ENCODE results near the gene ABHD15.

The ABHD15 gene

DNA sequence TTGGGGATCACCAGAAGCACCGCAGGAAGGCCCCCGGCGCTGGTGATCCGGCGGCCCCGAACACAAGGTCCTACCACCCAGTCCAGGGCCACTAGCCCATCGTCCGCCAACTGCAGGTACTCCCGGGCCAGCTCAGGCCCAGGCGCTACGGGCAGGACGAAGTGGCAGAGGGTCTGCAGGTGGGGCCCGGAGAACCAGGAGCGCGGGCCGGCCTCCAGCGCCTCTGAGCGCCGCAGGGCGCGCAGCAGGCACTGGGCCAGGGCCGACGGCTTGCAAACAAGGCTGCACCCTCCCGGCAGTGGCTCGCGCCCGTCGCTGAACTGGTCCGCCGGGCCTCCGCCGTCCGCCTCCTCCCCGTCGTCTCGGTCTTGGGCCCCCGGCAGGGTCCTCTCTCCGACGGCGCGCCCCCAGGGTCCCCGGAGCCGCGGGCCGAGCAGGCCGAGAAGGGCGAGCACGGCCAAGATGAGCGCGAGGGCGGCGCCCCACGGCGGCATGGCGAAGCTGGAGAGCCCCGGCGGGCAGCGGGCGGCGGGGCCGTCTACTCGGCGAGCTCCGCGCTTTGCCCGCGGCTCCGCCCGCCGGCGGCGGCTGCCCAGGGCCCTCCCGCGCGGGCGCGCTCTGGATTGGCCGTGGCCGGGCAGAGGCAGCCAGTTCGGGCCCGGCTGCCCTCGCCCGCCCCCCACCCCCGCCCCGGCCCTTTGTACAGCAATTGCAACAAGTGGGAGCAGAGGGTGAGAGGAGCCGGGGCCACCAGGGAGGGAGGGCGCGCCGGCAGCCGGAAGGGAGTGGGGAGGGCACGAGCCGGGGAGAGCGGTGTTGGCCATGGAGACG, at the start of gene ABHD15:
TSS of gene ABHD15 (minus strand) at position 565 of the 831 bp plus-strand sequence. CDS start at position 494, 71 bp downstream.
- peak; percentile 50 for DNase-seq

- DNase-seq, result peak; percentile 36
These were observed 48.9 kb upstream of the ABHD15 start for GRCh38 chr17:29615492-29616299.

DNA sequence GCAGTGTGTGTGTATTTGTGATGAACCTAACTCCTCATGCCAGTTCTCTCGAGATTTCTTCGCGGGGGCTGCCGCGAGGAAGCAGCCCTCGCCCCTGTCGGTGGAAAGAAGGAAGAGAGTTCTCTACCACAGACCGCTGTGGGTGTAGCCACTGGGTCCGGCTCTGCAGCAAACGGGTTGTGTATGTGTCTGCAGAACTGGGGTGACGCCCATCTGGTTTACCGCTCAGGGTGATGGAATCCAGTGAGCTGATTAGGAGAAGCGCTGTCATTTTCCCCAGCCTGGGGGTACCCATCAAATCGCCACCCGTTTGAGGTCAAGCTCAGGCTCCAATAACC, 48.2 kb upstream of the ABHD15 start:
- DNase-seq, result no peak

DNA sequence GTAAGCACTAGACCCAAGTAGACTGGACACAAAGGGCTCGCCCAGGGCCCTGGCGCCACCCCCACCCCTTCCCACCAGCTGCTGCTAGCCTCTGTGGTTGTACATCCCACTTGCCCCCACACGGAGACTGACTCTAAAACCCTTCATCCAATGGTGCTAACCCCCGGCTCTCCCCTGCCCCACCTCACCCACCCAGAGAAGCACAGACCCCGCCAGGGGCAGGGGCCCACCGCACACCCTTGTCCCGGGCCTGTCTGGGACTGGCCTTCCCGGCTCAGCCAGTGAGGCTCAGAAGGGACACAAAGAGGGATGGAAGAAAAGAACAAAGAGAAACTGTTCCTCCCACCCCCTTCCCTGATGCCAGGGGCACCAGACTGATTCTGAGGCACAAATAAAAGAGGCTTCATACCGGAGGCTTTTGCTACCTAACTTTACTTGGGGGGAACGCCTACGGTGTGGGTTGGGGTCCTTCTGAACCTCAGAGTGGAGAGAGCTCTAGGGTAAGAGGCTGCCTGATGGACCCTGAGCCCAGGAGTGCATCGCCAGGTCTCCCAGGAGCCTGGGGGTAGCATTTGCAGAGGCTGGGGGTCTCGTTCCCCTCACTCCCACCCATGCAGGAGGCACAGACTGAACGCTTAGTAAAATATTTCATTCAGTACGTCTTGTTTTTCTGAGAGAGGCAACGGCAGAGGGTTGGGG, 47.7 kb upstream of the ABHD15 start:
- no peak for DNase-seq

- no peak for DNase-seq
These were observed 47.0 kb upstream of the ABHD15 start for GRCh38 chr17:29613856-29614255.

DNA sequence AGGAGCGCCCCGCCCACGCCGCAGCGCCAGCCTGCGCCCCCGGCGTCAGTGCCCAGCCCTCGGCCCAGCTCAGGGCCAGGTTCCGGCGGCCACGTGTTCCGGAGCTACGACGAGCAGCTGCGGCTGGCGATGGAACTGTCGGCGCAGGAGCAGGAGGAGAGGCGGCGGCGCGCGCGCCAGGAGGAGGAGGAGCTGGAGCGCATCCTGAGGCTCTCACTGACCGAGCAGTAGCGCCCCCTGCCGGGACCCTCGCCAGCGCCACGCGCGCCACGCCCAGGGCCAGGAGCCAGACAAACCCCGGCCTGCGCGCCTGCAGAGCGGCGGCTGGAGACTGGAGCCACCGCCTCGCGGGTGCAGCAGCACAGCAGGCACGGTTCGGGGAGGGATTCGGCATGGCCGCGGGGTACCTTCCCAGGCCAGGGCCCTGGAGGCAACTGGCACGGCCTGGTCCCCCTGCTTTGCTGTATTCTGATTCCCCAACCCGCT, 46.6 kb upstream of the ABHD15 start:
- DNase-seq, result no peak

DNA sequence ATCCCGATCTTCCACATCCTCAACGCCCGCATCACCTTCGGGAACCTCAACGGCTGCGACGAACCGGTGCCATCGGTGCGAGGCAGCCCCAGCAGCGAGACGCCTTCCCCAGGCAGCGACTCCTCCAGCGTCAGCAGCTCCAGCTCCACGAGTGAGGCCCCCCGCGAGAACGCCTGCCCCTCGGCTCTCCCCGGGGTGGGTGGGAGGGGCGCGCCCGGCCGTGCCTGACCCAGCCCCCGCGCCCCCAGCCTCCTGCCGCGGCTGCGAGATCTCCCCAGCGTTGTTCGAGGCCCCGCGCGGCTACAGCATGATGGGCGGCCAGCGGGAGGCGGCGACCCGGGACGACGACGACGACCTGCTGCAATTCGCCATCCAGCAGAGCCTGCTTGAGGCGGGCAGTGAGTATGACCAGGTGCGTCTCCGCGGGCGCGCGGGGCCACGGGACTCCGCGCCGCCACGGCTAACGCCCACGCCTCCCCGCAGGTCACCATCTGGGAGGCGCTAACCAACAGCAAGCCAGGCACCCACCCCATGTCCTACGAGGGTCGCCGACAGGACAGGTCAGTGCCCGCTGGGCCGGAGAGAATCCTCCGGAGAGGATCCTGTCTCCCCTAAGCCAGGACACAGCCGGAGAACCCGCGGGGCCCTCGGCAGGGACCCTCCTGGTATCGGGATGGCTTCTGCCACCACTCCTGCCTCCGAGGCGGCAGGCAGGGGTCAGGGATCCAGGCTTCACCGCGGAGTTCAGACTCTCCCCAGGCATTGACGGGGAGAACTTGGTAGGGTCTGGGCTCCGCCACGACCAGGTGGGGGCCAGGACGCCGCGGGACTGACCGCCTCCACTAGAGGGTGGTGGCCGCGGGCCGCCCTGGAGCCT, 45.8 kb upstream of the ABHD15 start:
- no peak for DNase-seq

- DNase-seq, result no peak
These were observed 45.2 kb upstream of the ABHD15 start for GRCh38 chr17:29612094-29612403.

DNA sequence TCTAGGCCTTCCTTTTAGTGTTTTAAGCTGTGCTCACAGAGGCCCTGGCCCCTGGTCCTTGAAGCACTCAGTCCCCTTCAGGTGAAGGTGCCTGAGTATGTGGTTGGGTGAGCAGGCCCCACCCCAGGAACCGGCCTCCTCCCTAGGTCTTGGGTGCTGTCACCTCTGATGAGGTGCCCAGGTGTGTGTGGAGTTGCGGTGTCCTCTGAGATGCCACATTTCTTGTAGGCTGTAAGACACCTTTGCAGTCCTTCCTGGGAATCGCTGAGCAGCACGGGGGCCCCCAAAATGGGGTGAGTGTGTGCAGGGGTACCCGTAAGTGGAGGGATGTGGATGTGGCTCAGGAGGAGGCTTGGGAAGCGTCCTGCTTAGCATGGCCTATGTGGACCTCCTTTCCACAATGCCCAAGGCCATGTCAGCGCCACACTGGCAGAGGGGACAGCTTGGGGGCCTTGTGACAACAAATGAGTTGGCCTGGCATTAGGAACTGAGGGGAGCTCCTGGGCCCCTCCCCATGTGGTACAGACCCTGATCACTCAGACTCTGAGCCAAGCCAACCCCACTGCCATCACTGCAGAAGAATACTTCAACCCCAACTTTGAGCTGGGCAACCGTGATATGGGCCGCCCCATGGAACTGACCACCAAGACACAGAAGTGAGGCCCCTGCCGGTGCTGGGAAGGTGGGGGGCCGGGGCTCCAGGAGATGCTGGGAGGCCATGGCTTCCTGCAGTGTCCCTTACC, 44.7 kb upstream of the ABHD15 start:
- DNase-seq, result no peak

GRCh38 chr17:29610395-29610794, 43.6 kb upstream of the ABHD15 start:
- no peak for DNase-seq

DNA sequence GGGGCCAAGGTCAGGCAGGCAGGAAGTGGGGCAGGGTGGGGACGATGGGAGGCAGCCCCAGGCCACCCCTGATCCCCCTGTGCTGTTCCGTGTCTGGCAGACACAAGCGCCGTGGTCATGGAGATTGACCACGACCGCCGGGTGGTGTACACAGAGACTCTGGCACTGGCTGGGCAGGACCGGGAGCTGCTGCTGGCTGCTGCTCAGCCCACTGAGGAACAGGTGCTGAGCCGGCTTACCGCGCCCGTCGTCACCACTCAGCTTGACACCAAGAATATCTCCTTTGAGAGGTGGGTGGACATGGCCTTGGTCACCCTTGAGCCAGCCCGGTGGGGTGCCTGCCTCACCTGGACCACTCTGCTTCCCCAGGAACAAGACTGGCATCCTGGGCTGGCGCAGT, 42.1 kb upstream of the ABHD15 start:
- DNase-seq, result no peak

- DNase-seq, result no peak
These were observed 40.8 kb upstream of the ABHD15 start for GRCh38 chr17:29607557-29608195.

DNA sequence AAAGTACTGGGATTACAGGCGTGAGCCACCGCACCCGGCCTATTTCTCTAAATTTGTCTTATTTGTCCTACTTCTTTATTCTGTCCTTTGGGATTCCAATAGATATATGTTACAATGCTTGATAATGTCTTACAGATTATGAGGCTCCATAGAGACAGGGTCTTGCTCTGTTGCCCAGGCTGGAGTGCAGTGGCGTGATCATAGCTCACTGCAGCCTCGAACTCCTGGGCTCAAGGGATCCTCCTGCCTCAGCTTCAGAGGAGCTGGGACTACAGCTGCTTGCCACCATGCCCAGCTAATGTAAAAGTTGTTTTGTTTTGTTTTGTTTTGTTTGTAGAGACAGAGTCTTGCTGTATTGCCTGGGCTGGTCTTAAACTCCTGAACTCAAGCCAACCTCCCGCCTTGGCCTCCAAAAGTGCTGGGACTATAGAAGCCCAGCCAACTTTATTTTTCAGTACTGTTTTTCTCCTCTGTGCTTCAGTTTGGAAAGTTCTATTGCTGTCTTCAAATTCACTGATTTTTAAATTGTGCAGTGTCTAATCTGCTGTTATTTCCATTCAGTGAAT, 36.4 kb upstream of the ABHD15 start:
- DNase-seq, result no peak

DNA sequence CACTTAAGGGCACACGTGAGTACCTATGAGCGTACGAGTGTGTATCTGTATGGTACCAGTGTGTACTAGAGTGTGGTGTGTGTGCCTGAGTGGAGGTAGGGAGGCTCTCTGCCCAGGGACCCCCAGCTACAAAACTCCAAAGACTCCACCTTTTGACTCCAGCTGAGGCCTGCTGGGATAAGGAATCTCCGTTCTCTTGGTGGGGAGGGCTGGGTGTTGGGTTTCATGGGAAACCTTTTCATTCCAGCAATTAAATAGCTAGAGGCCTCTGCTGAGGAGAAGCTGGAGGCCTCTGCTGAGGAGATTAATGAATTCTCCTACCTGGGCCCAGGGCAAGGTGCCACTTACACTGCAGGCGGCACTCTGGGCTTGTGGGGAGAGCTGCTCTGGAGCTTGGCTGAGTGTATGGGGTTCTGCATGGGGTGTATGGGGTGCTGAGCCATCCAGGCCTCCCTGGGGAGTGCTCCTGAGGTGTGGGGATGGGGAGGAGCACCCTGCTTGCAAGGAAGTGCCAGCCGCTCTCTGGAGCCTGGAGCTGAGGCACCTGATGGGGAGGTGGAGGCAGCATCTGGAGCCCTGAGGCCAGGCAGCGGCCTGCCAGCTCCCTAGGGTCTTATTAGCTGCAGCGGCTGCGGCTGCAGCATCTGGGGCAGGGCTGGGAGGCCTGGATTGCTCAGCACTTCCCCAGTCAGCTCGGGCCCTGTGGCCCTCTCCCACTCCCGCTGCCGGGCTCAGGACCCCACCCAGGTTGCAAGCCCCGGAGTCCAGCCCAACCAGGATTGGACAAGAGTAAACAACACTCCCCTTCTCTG, 30.7 kb upstream of the ABHD15 start:
- no peak for DNase-seq

DNA sequence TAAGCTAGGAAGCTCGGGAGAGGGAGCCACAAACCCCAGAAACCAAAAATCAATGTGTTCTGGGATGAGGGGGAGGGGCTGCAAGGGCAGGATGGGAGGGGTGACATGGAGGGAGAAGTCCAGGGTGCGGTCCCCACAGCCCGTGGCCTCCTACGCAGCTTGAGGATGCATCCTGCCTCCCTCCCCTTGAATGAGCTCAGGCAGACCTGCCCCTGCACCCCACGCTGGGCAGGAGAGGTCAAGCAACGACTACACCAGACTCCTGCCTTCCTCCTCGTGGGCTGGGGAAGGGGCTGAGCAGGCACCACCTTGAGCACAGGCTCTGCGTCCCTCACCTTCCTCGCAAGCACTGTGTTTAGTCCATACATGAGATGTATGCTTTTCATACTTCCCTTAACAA, 30.0 kb upstream of the ABHD15 start:
- DNase-seq, result no peak

- no peak for DNase-seq
These were observed 29.3 kb upstream of the ABHD15 start for GRCh38 chr17:29595943-29596774.

GRCh38 chr17:29595107-29595942, 28.5 kb upstream of the ABHD15 start:
- DNase-seq, result no peak

GRCh38 chr17:29594519-29595090, 27.8 kb upstream of the ABHD15 start:
- no peak for DNase-seq
